Activated CD4-positive, alpha-beta memory T cell treated with anti-CD3 and anti-CD28 coated beads, Interleukin-2, amount 10 ng/mL, durations not matched to agents 7 days and 5 days (primary cell): ENCODE results near the gene HPS4. TPM values are rescaled to one million over a fixed set of nuclear protein-coding genes. Genes with fewer than 3 reads are reported as not detected.
"Not testable (repeated sequence)": the region's sequence is repeated elsewhere in the genome, so short reads cannot be mapped to it uniquely, and the experiment has no call there.

Source experiments
- CTCF ChIA-PET: fragments of 350-600 bp; sonication (Branson Sonifier 250); formaldehyde crosslinking; loops from one replicate; lab custom pipeline; 2021; ENCODE audit warnings: antibody characterized with exemption, inconsistent platforms; lab: Charles Lee
- POLR2A ChIA-PET: fragments of 350-600 bp; sonication (Branson Sonifier 250); formaldehyde crosslinking; loops from one replicate; lab custom pipeline; 2021; ENCODE audit warnings: antibody characterized with exemption; lab: Charles Lee
- DNase-seq: peaks from one replicate; pipeline ENCODE4 v3.0.0-alpha.2; 2020
- H3K27ac Mint-ChIP-seq: one replicate; pipeline ENCODE4 v1.8.0; 2021; ENCODE audit warnings: mild to moderate bottlenecking, mixed read lengths
- H3K27me3 Mint-ChIP-seq: one replicate; pipeline ENCODE4 v1.8.0; 2021; ENCODE audit warnings: mixed read lengths
- H3K36me3 Mint-ChIP-seq: one replicate; pipeline ENCODE4 v1.8.0; 2021; ENCODE audit warnings: low read depth, mixed read lengths
- H3K4me1 Mint-ChIP-seq: one replicate; pipeline ENCODE4 v1.8.0; 2021; ENCODE audit warnings: mixed read lengths
- H3K4me3 Mint-ChIP-seq: one replicate; pipeline ENCODE4 v1.8.0; 2021; ENCODE audit warnings: mild to moderate bottlenecking, mixed read lengths
- H3K9me3 Mint-ChIP-seq: one replicate; pipeline ENCODE4 v1.8.0; 2021; ENCODE audit warnings: mixed read lengths
- total RNA-seq, 2 experiments: library from RNA; stranded (reverse); gene quantifications; one replicate each; pipeline ENCODE4 v1.2.3, GENCODE V29; 2021

Gene HPS4
- total RNA-seq, 2 experiments from 2014 or later: 37.3 to 37.6 TPM

DNA sequence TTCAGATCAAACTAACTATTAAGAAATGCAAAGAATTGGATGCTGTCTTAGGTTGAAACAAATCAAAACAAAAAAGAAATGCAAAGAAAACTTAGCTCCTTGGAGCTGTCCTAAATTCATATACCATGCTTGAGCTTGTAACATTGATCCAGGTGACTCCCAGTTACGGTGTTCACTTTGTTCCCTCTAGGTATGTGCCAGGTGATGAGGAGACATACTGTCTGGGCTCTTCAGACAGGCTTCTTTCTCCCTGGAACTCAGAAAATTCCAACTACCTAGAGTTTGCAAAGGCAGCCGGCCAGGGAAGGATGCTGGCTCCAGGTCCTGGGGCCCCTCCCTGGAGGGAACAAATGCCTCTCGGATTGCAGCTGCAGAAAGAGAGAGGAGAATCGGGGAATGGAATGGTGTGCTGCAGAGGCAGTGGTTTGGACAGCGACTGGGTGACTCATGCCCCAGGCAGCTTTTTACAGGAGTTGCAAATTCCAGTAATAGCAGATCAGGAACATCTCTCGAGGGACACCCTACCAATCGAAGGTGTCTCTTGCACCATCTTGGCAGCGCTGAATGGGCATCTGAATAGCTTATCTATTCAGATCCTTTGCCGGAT, 66.8 kb downstream of the HPS4 start:
- H3K4me3 Mint-ChIP-seq: no peak overlapping the region
- H3K4me1 Mint-ChIP-seq: no peaks in the 10 kb centered on the region
- H3K9me3 Mint-ChIP-seq: no peaks in the 10 kb centered on the region
- H3K27me3 Mint-ChIP-seq: peaks cover 25% of the 10 kb centered on the region
- POLR2A ChIA-PET: interaction anchor here (0.8 kb wide), 1 partner anchor 26 kb away, joined by 3 read pairs; no protein-coding TSS in a partner anchor
- H3K27ac Mint-ChIP-seq: no peak overlapping the region
- H3K36me3 Mint-ChIP-seq: no peaks in the 10 kb centered on the region
- CTCF ChIA-PET: no interaction called here
- no peak for DNase-seq

DNA sequence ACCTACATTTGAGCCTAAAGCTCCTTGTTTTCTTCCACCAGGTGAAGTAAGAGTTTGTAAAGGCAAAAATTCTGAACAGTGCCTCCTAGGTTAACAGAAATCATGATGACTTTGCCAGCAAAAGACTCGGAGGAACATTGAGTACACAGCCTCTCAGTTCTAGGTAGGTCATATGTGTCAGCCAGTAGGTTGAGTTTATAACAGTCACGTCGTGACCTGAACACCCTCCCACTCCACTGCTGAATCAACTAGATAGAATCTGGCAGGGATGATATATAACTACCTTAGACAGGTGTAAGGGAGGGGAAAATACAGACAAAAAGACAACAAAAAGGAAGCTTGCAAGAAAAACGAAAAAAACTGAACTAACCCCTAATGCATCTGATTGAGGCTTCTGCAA, 67.3 kb downstream of the HPS4 start:
- CTCF ChIA-PET: no interaction called here
- POLR2A ChIA-PET: interaction anchor here (0.8 kb wide), 1 partner anchor 26 kb away, joined by 3 read pairs; no protein-coding TSS in a partner anchor
- DNase-seq: no peak
- Mint-ChIP-seq H3K27me3 (peaks cover 22% of the 10 kb centered on the region), H3K9me3 (no peaks in the 10 kb centered on the region), H3K36me3 (no peaks in the 10 kb centered on the region), H3K4me1 (no peaks in the 10 kb centered on the region), H3K27ac (no peak overlapping the region), H3K4me3 (no peak overlapping the region)

DNA sequence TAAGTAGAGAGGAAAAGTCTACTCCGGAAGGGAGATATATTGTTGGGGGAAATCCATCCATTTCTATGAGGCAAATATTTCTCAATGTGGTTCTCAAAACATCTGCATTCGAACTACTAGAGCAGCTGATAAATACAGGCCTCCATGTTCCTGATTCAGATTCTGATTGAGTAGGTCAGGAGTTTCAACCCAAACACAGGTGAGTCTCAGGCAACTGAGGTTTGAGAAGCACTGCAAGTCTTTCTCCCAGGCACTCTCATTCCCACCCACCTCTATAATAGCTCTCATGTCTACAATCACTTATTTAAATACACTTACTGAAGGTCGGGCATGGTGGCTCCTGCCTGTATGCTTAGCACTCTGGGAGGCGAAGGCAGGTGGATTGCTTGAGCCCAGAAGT, 69.2 kb downstream of the HPS4 start:
- CTCF ChIA-PET: no interaction called here
- Mint-ChIP-seq H3K36me3 (no peaks in the 10 kb centered on the region), H3K4me3 (no peak overlapping the region), H3K27me3 (peaks cover 13% of the 10 kb centered on the region), H3K27ac (no peak overlapping the region), H3K9me3 (no peaks in the 10 kb centered on the region), H3K4me1 (no peaks in the 10 kb centered on the region)
- POLR2A ChIA-PET: no interaction called here
- DNase-seq: no peak

DNA sequence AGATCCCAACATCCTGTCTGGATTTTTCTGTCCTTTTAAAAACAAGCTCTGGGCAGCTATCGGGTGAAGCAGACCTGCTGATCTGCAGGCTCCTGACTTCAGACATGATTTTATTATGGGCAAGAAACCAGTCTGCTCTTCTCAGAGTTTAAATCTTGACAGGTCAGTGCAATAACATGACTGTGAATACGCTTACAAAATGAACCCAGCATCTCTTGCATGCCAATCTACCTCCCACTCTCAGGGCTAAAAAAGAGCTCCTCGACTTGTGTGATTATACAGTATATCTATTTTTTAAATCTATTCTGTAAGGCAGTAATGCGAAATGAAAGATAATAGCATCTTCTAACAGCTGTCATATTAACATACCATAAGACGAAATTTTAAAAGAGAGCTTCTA, 73.2 kb downstream of the HPS4 start:
- POLR2A ChIA-PET: interaction anchor here (0.7 kb wide), 1 partner anchor 23 kb away, joined by 3 read pairs; no protein-coding TSS in a partner anchor

GRCh38 chr22:26409719-26410335, 73.8 kb downstream of the HPS4 start:
- H3K9me3 Mint-ChIP-seq: no peaks in the 10 kb centered on the region
- peaks cover 10% of the 10 kb centered on the region for H3K27me3 Mint-ChIP-seq
- DNase-seq: no peak
- ChIA-PET POLR2A (no interaction called here), CTCF (interaction anchor here (1.4 kb wide), 1 partner anchor 52 kb away, joined by 4 read pairs; no protein-coding TSS in a partner anchor)
- peaks cover under 1% of the 10 kb centered on the region for H3K4me1 Mint-ChIP-seq
- no peaks in the 10 kb centered on the region for H3K36me3 Mint-ChIP-seq
- no peak overlapping the region for H3K4me3 Mint-ChIP-seq
- no peak overlapping the region for H3K27ac Mint-ChIP-seq

More for the DNA sequence above, 73.2 kb downstream of the HPS4 start:
- H3K27me3 Mint-ChIP-seq: peaks cover 10% of the 10 kb centered on the region
- no peaks in the 10 kb centered on the region for H3K36me3 Mint-ChIP-seq
- no peak overlapping the region for H3K27ac Mint-ChIP-seq
- DNase-seq: no peak
- no peaks in the 10 kb centered on the region for H3K4me1 Mint-ChIP-seq
- H3K4me3 Mint-ChIP-seq: no peak overlapping the region
- CTCF ChIA-PET: interaction anchor here (1.4 kb wide), 1 partner anchor 45 kb away, joined by 4 read pairs; no protein-coding TSS in a partner anchor
- no peaks in the 10 kb centered on the region for H3K9me3 Mint-ChIP-seq

- CTCF ChIA-PET: interaction anchor here (1.4 kb wide), 1 partner anchor 54 kb away, joined by 4 read pairs; no protein-coding TSS in a partner anchor
- DNase-seq, H3K36me3 Mint-ChIP-seq, POLR2A ChIA-PET, H3K9me3 Mint-ChIP-seq, H3K4me1 Mint-ChIP-seq, H3K27ac Mint-ChIP-seq, H3K4me3 Mint-ChIP-seq: not testable (repeated sequence)
- H3K27me3 Mint-ChIP-seq: peaks cover 15% of the 10 kb centered on the region
Observed at GRCh38 chr22:26408562-26409220, 74.9 kb downstream of the HPS4 start.

DNA sequence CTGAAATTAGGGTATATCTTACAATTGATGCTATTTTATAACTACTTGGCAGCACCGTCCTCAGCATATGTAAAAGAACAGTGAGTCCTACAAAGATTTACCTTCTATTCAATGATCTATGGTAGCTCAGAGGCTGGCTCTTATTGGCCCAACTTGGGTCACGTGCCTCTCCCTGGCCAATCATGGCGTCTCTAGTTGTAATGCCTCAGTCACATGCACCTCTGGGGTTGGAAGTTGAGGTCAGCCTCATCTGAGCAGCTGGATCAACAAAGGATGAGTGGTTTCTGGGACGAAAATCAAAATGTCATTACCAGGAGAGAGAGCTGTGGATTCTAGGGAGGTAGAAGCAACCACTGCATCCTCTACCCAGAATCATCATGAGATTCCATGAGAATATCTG, 77.5 kb downstream of the HPS4 start:
- no peaks in the 10 kb centered on the region for H3K36me3 Mint-ChIP-seq
- DNase-seq: no peak

DNA sequence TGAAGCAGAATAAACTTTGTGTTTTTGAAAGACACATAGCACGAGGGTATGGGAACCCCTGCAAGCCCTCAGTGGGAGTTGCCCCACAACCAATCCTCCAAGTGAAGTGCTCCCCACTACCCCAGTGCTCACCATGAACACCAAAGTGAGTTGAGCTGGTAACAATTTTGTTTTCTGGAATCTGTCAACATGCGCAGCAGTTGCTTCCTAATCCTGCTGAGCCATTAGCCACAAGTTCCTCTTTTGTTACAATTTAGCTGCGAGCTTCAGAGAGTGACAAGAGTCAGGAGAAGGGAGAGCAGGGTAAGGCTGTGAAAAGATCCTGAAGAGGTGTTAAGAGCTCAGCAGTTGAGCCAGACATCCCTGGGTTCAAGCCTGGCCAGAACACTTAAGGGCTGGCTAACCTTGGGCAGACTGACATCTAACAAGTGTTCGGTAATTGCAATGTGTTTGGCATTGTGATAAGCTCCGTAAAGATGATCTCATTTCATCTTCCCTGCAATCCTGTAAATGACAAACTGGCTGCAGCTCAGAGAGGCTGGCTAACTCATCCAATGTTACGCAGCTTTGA, 78.6 kb downstream of the HPS4 start:
- peaks cover 13% of the 10 kb centered on the region for H3K27me3 Mint-ChIP-seq
- no peaks in the 10 kb centered on the region for H3K36me3 Mint-ChIP-seq
- H3K9me3 Mint-ChIP-seq: no peaks in the 10 kb centered on the region
- CTCF ChIA-PET: interaction anchor here (0.7 to 1.1 kb wide), 2 partner anchors 44 to 274 kb away, joined by 3 read pairs; no protein-coding TSS in a partner anchor
- H3K4me3 Mint-ChIP-seq: no peak overlapping the region
- H3K4me1 Mint-ChIP-seq: peaks cover 9% of the 10 kb centered on the region
- no peak for DNase-seq
- no peak overlapping the region for H3K27ac Mint-ChIP-seq
- POLR2A ChIA-PET: interaction anchor here (1.0 kb wide), 1 partner anchor 24 kb away, joined by 4 read pairs; the partner anchor contains the start of gene ASPHD2

More for the DNA sequence above, 77.5 kb downstream of the HPS4 start:
- H3K27ac Mint-ChIP-seq: no peak overlapping the region
- CTCF ChIA-PET: interaction anchor here (1.1 kb wide), 1 partner anchor 45 kb away, joined by 3 read pairs; no protein-coding TSS in a partner anchor
- H3K4me1 Mint-ChIP-seq: peaks cover 9% of the 10 kb centered on the region
- no peak overlapping the region for H3K4me3 Mint-ChIP-seq
- peaks cover 13% of the 10 kb centered on the region for H3K27me3 Mint-ChIP-seq
- POLR2A ChIA-PET: interaction anchor here (0.6 kb wide), 1 partner anchor 70 kb away, joined by 4 read pairs; no protein-coding TSS in a partner anchor
- H3K9me3 Mint-ChIP-seq: no peaks in the 10 kb centered on the region

GRCh38 chr22:26401726-26402125, 81.9 kb downstream of the HPS4 start:
- Mint-ChIP-seq H3K4me3 (no peak overlapping the region), H3K36me3 (no peaks in the 10 kb centered on the region), H3K27ac (no peak overlapping the region), H3K9me3 (no peaks in the 10 kb centered on the region), H3K4me1 (peaks cover 14% of the 10 kb centered on the region), H3K27me3 (peaks cover 9% of the 10 kb centered on the region)
- no peak for DNase-seq
- ChIA-PET POLR2A (no interaction called here), CTCF (interaction anchor here (1.4 kb wide), 1 partner anchor 59 kb away, joined by 7 read pairs; no protein-coding TSS in a partner anchor)

Other genes starting within 250 kb of the HPS4 start
- gene ASPHD2, start 54.5 kb downstream of the HPS4 start, total RNA-seq: 10 to 100 TPM; 11.8 to 12.7 TPM
- 10 to 100 TPM; 17.5 TPM for gene SRRD, start 94 bp upstream of the HPS4 start, total RNA-seq
- gene TFIP11, start 28.7 kb upstream of the HPS4 start, total RNA-seq: 10 to 100 TPM; 50.8 to 55.5 TPM
- gene TPST2, start 106.3 kb upstream of the HPS4 start, total RNA-seq: 10 to 100 TPM; 55.4 to 60.8 TPM
- 1 to 10 TPM in 1 of 2 experiments, under 1 TPM in 1; 0.65 to 1.2 TPM for gene CRYBB1, start 134.2 kb upstream of the HPS4 start, total RNA-seq
- gene CRYBA4, start 138.2 kb upstream of the HPS4 start, total RNA-seq: under 1 TPM in 1 of 2 experiments, not detected in 1; 0.48 TPM
- gene MIAT, start 173.8 kb upstream of the HPS4 start, total RNA-seq: 100 to 1,000 TPM; 185 to 186 TPM